OCI-LY3 (cell line): ENCODE data around the gene RNF123.

Source experiments
- H2AFZ ChIP-seq: fragments of 200-600, 300-600 bp; shearing (Covaris generic); 2 replicates; pipeline ENCODE4 v1.6.0; 2014; ENCODE audit warnings: antibody characterized with exemption, low read depth, low read length
- H3K27ac ChIP-seq: fragments of 200-600, 300-600 bp; sonication (generic); 2 replicates; pipeline ENCODE4 v1.5.1; 2014; ENCODE audit warnings: mild to moderate bottlenecking, low read length, moderate library complexity, mixed read lengths
- H3K27me3 ChIP-seq: fragments of 200-600, 300-600 bp; sonication (generic); 2 replicates; pipeline ENCODE4 v1.6.1; 2014; ENCODE audit warnings: low read depth, low read length, mixed read lengths
- H3K36me3 ChIP-seq: fragments of 200-600, 300-600 bp; sonication (generic); replicated peaks from 2 replicates; pipeline ENCODE3; 2014; ENCODE audit warnings: low read depth, low read length, mixed read lengths
- H3K4me1 ChIP-seq: fragments of 300-600, 200-600 bp; sonication (generic); 2 replicates; pipeline ENCODE4 v1.6.1; 2014; ENCODE audit warnings: low read length, mixed read lengths
- H3K4me2 ChIP-seq: fragments of 200-600, 300-600 bp; sonication (generic); 2 replicates; pipeline ENCODE4 v1.6.1; 2014; ENCODE audit warnings: low read length, mixed read lengths
- H3K4me3 ChIP-seq: fragments of 300-600, 200-600 bp; sonication (generic); 2 replicates; pipeline ENCODE4 v1.5.1; 2014; ENCODE audit warnings: antibody characterized with exemption, mild to moderate bottlenecking, low read length, moderate library complexity
- H3K79me2 ChIP-seq: fragments of 300-600, 200-600 bp; shearing (Covaris generic); 2 replicates; pipeline ENCODE4 v1.6.1; 2014; ENCODE audit warnings: mild to moderate bottlenecking, low read length, mixed read lengths
- H3K9ac ChIP-seq: fragments of 300-600, 200-600 bp; shearing (Covaris generic); 2 replicates; pipeline ENCODE4 v1.6.0; 2014; ENCODE audit warnings: mild to moderate bottlenecking, low read length, moderate library complexity
- H3K9me3 ChIP-seq: fragments of 200-600, 300-600 bp; shearing (Covaris generic); 2 replicates; pipeline ENCODE4 v1.6.1; 2014; ENCODE audit warnings: low read length, mixed read lengths; ENCODE audit not compliant: insufficient read depth
- H4K20me1 ChIP-seq: fragments of 200-600, 300-600 bp; sonication (generic); 2 replicates; pipeline ENCODE4 v1.6.1; 2016; ENCODE audit warnings: low read length, mixed read lengths; ENCODE audit not compliant: insufficient read depth
- CTCF ChIP-seq: fragments of 200-600, 300-600 bp; sonication (generic); IDR thresholded peaks from 2 replicates; pipeline ENCODE4 v1.5.1; 2014; ENCODE audit warnings: antibody characterized with exemption, low read length, low read depth
- EZH2phosphoT487 ChIP-seq: fragments of 200-600 bp; shearing (Covaris generic); IDR thresholded peaks from 2 replicates; pipeline ENCODE4 v1.6.1; 2018; ENCODE audit warnings: antibody characterized with exemption, mixed run types, low read depth

The RNF123 gene

GRCh38 chr3:49769286-49769915 lies 80.0 kb downstream of the RNF123 start:
- TF ChIP-seq CTCF (no peak), EZH2phosphoT487 (no peak)
- H3K9ac ChIP-seq, result no peak overlapping the region
- no peaks in the 10 kb centered on the region for H3K9me3 ChIP-seq
- peaks cover 83% of the 10 kb centered on the region for H3K79me2 ChIP-seq
- peaks cover 9% of the 10 kb centered on the region for H3K36me3 ChIP-seq
- peaks cover 23% of the 10 kb centered on the region for H4K20me1 ChIP-seq
- H2AFZ ChIP-seq, result no peak overlapping the region
- H3K4me3 ChIP-seq, result no peak overlapping the region
- no peaks in the 10 kb centered on the region for H3K27me3 ChIP-seq
- no peaks in the 10 kb centered on the region for H3K4me1 ChIP-seq
- H3K27ac ChIP-seq, result no peak overlapping the region
- no peak overlapping the region for H3K4me2 ChIP-seq

GRCh38 chr3:49769926-49770325 lies 80.6 kb downstream of the RNF123 start:
- Histone ChIP-seq H3K27ac (no peak overlapping the region), H3K4me1 (no peaks in the 10 kb centered on the region), H3K4me2 (no peak overlapping the region), H3K9me3 (no peaks in the 10 kb centered on the region), H2AFZ (no peak overlapping the region), H3K36me3 (peaks cover 8% of the 10 kb centered on the region), H4K20me1 (peaks cover 19% of the 10 kb centered on the region), H3K79me2 (peaks cover 81% of the 10 kb centered on the region), H3K9ac (no peak overlapping the region), H3K27me3 (no peaks in the 10 kb centered on the region), H3K4me3 (no peak overlapping the region)
- no peak for TF ChIP-seq CTCF
- TF ChIP-seq EZH2phosphoT487, result no peak
